H1 (cell line): Measurements from ENCODE around the gene TMEM121B. TPM values are rescaled to one million over a fixed set of nuclear protein-coding genes. Genes with fewer than 3 reads are reported as not detected.

Source experiments
- CTCF ChIA-PET: fragments of 300-600 bp; sonication (Branson Sonifier 250); formaldehyde crosslinking; loops from one replicate; lab custom pipeline; 2021; ENCODE audit not compliant: partially characterized antibody; lab: Charles Lee
- POLR2A ChIA-PET: fragments of 300-600 bp; sonication (Branson Sonifier 250); formaldehyde crosslinking; loops from one replicate; lab custom pipeline; 2021; ENCODE audit warnings: inconsistent platforms; ENCODE audit not compliant: partially characterized antibody; lab: Charles Lee
- DNase-seq, 2 experiments: peaks; one replicate each; pipeline versions ENCODE4 v3.0.0 to v3.0.0-alpha.2; 2010 to 2022; ENCODE audit warnings: low spot score in 2 of 2, low read depth in 1 of 2, mixed read lengths in 1 of 2
- FAIRE-seq: peaks from 2 replicates; lab custom pipeline; 2011; peaks lifted over from hg19 to GRCh38; lab: Jason Lieb, UNC
- H2AFZ ChIP-seq: 2 replicates; pipeline ENCODE4 v1.8.1; 2012; ENCODE audit warnings: low read length, inconsistent platforms
- H2AK5ac ChIP-seq: 2 replicates; pipeline ENCODE4 v1.6.1; 2013; ENCODE audit warnings: low read depth, low read length
- H2BK120ac ChIP-seq: replicated peaks from 2 replicates; pipeline ENCODE3; 2013; ENCODE audit warnings: low read depth, low read length, inconsistent platforms
- H2BK12ac ChIP-seq: 2 replicates; pipeline ENCODE4 v1.6.1; 2013; ENCODE audit warnings: low read depth, low read length
- H2BK15ac ChIP-seq: 2 replicates; pipeline ENCODE4 v1.6.1; 2013; ENCODE audit warnings: low read length
- H2BK20ac ChIP-seq: 2 replicates; pipeline ENCODE4 v1.6.1; 2013; ENCODE audit warnings: low read length
- H2BK5ac ChIP-seq: 2 replicates; pipeline ENCODE4 v1.6.1; 2013; ENCODE audit warnings: low read depth, low read length
- H3K14ac ChIP-seq: 2 replicates; pipeline ENCODE4 v1.6.1; 2013; ENCODE audit warnings: inconsistent platforms; ENCODE audit not compliant: insufficient read length
- H3K18ac ChIP-seq: 2 replicates; pipeline ENCODE4 v1.6.1; 2013; ENCODE audit warnings: low read length; ENCODE audit errors: extremely low read depth
- H3K23ac ChIP-seq: 2 replicates; pipeline ENCODE4 v1.6.1; 2013; ENCODE audit warnings: inconsistent platforms; ENCODE audit not compliant: insufficient read length
- H3K23me2 ChIP-seq: 2 replicates; pipeline ENCODE4 v1.6.1; 2013; ENCODE audit warnings: low read depth, low read length
- H3K27ac ChIP-seq: 2 replicates; pipeline ENCODE4 v1.6.1; 2011; ENCODE audit warnings: low read depth, low read length, inconsistent platforms
- H3K27me3 ChIP-seq, 4 experiments: replicated peaks in 1 of 4; 1 replicate in 1 of 4; 2 replicates in 3 of 4; pipeline versions ENCODE4 v1.6.1 to v1.8.1; 2011 to 2013; ENCODE audit warnings: low read length in 3 of 4, mild to moderate bottlenecking in 3 of 4, inconsistent platforms in 2 of 4, mixed read lengths in 2 of 4, moderate library complexity in 1 of 4; ENCODE audit not compliant: control insufficient read depth in 3 of 4, insufficient read depth in 3 of 4; ENCODE audit errors: extremely low read depth in 1 of 4
- H3K36me3 ChIP-seq, 4 experiments: 2 replicates each; pipeline versions ENCODE4 v1.6.1 to v1.8.1; 2011 to 2013; ENCODE audit warnings: mild to moderate bottlenecking in 4 of 4, low read length in 3 of 4, moderate library complexity in 2 of 4, control low read depth in 1 of 4, inconsistent platforms in 1 of 4; ENCODE audit not compliant: insufficient read depth in 4 of 4, control insufficient read depth in 2 of 4
- H3K4ac ChIP-seq: replicated peaks from 2 replicates; pipeline ENCODE3; 2013; ENCODE audit warnings: low read length, low read depth, mixed read lengths, inconsistent platforms; ENCODE audit not compliant: insufficient read length
- H3K4me1 ChIP-seq, 4 experiments: replicated peaks in 1 of 4; 1 replicate in 1 of 4; 2 replicates in 3 of 4; pipeline versions ENCODE4 v1.6.1 to v1.8.1; 2011 to 2013; ENCODE audit warnings: low read length in 3 of 4, inconsistent platforms in 2 of 4, mixed read lengths in 1 of 4; ENCODE audit not compliant: insufficient read depth in 4 of 4, control insufficient read depth in 3 of 4
- H3K4me2 ChIP-seq, 2 experiments: 2 replicates each; pipeline versions ENCODE4 v1.6.1 to v1.8.1; 2011 to 2013; ENCODE audit warnings: low read depth in 2 of 2, low read length in 2 of 2, control low read depth in 1 of 2, inconsistent platforms in 1 of 2, mild to moderate bottlenecking in 1 of 2; ENCODE audit not compliant: insufficient read depth in 1 of 2
- H3K4me3 ChIP-seq, 4 experiments: fragments of 200-600, 300-600 bp in 1 of 4; sonication (generic), shearing (Covaris generic), sonication (Bioruptor Twin) in 1 of 4; 2 replicates each; pipeline versions ENCODE4 v1.5.1 to v1.8.1; 2011 to 2016; ENCODE audit warnings: low read length in 4 of 4, low read depth in 3 of 4, control low read depth in 2 of 4, inconsistent platforms in 2 of 4, mild to moderate bottlenecking in 2 of 4, mixed read lengths in 1 of 4, moderate library complexity in 1 of 4; ENCODE audit not compliant: insufficient read depth in 2 of 4; ENCODE audit errors: extremely low read depth in 1 of 4
- H3K56ac ChIP-seq: replicated peaks from 2 replicates; pipeline ENCODE3; 2013; ENCODE audit warnings: low read depth, mild to moderate bottlenecking, mixed read lengths, low read length, inconsistent platforms; ENCODE audit not compliant: insufficient read length
- H3K79me1 ChIP-seq: 2 replicates; pipeline ENCODE4 v1.6.1; 2013; ENCODE audit warnings: low read depth, low read length, control low read depth
- H3K79me2 ChIP-seq, 2 experiments: 2 replicates each; pipeline versions ENCODE4 v1.6.1 to v1.8.1; 2012 to 2013; ENCODE audit warnings: low read length in 2 of 2, mild to moderate bottlenecking in 2 of 2, inconsistent platforms in 1 of 2; ENCODE audit not compliant: insufficient read depth in 2 of 2, control insufficient read depth in 1 of 2
- H3K9ac ChIP-seq, 4 experiments: replicated peaks in 1 of 4; 1 replicate in 1 of 4; 2 replicates in 3 of 4; pipeline versions ENCODE4 v1.6.1 to v1.8.1; 2011 to 2013; ENCODE audit warnings: low read depth in 3 of 4, low read length in 3 of 4, control low read depth in 2 of 4, mild to moderate bottlenecking in 2 of 4, moderate library complexity in 2 of 4, inconsistent platforms in 1 of 4; ENCODE audit errors: extremely low read depth in 1 of 4
- H3K9me3 ChIP-seq, 2 experiments: 2 replicates each; pipeline versions ENCODE4 v1.6.1 to v1.8.1; 2012 to 2013; ENCODE audit warnings: mild to moderate bottlenecking in 2 of 2, moderate library complexity in 2 of 2, control low read depth in 1 of 2, inconsistent platforms in 1 of 2, low read depth in 1 of 2, low read length in 1 of 2, mixed read lengths in 1 of 2; ENCODE audit not compliant: insufficient read depth in 2 of 2
- H4K20me1 ChIP-seq, 2 experiments: replicated peaks in 1 of 2; 2 replicates each; pipeline versions ENCODE3 to v1.8.1; 2011 to 2013; ENCODE audit warnings: inconsistent platforms in 2 of 2, low read length in 2 of 2, mild to moderate bottlenecking in 1 of 2; ENCODE audit not compliant: insufficient read depth in 2 of 2, control insufficient read depth in 1 of 2
- H4K5ac ChIP-seq: 2 replicates; pipeline ENCODE4 v1.6.1; 2013; ENCODE audit warnings: low read length, low read depth, mixed read lengths, inconsistent platforms; ENCODE audit not compliant: insufficient read length
- H4K8ac ChIP-seq: 2 replicates; pipeline ENCODE4 v1.8.0; 2013; ENCODE audit warnings: mild to moderate bottlenecking, moderate library complexity, low read length, inconsistent platforms; ENCODE audit not compliant: insufficient read depth; ENCODE audit errors: extremely low read depth
- H4K91ac ChIP-seq: replicated peaks from 2 replicates; pipeline ENCODE3; 2013; ENCODE audit warnings: low read length, mixed read lengths, inconsistent platforms; ENCODE audit not compliant: insufficient read length
- CREB1 ChIP-seq: IDR thresholded peaks from 2 replicates; pipeline ENCODE4 v1.6.1; 2012; ENCODE audit warnings: inconsistent platforms
- EP300 ChIP-seq, 2 experiments: IDR thresholded peaks; 1 replicate in 1 of 2; 2 replicates in 1 of 2; pipeline ENCODE4 v1.6.1; 2011 to 2012; ENCODE audit warnings: low read depth in 2 of 2, low read length in 2 of 2, mild to moderate bottlenecking in 2 of 2, borderline replicate concordance in 1 of 2, inconsistent platforms in 1 of 2, moderate library complexity in 1 of 2
- MAFK ChIP-seq: IDR thresholded peaks from 2 replicates; pipeline ENCODE4 v1.6.1; 2012; ENCODE audit warnings: low read depth, mild to moderate bottlenecking, improper control_type of control experiment, low read length
- POU5F1 ChIP-seq: IDR thresholded peaks from 2 replicates; pipeline ENCODE4 v1.6.1; 2011; ENCODE audit warnings: low read depth, mild to moderate bottlenecking, low read length, moderate library complexity
- SUZ12 ChIP-seq: fragments of 200-600 bp; sonication (generic); IDR thresholded peaks from 2 replicates; pipeline ENCODE4 v1.6.1; 2012; ENCODE audit warnings: mild to moderate bottlenecking, inconsistent platforms, low read length, moderate library complexity, mixed read lengths
- TCF12 ChIP-seq: IDR thresholded peaks from 2 replicates; pipeline ENCODE4 v1.6.1; 2011; ENCODE audit warnings: low read depth, mild to moderate bottlenecking, low read length
- YY1 ChIP-seq: IDR thresholded peaks from 2 replicates; pipeline ENCODE4 v1.6.1; 2011; ENCODE audit warnings: low read depth, mild to moderate bottlenecking, low read length
- WGBS, 2 experiments: shearing (Covaris generic) in 1 of 2; methylation state at CpG; one replicate each; pipeline versions ENCODE4 v1.1.6 to v1.1.7; 2013 to 2015; ENCODE audit warnings: low lambda C conversion rate in 2 of 2, mixed read lengths in 2 of 2, inconsistent platforms in 1 of 2, low coverage in 1 of 2, missing lambda C conversion rate in 1 of 2; ENCODE audit not compliant: insufficient replicate concordance in 2 of 2, insufficient coverage in 1 of 2, insufficient read length in 1 of 2; ENCODE audit errors: extremely low coverage in 1 of 2, missing lambda C conversion rate in 1 of 2; 5-methylcytosine and 5-hydroxymethylcytosine counted together
- polyA plus RNA-seq, 7 experiments: library from polyadenylated mRNA; depleted of rRNA in 3 of 7; stranded (reverse) in 5 of 7; unstranded in 2 of 7; fragments of >200 nt in 5 of 7; fragments of 200-250 nt in 2 of 7; gene quantifications; 1 replicate in 5 of 7; 2 replicates in 1 of 7; 4 replicates in 1 of 7; pipeline versions ENCODE4 v1.2.1 to v1.2.3, GENCODE V29; 2011 to 2013; ENCODE audit warnings: missing spikeins in 2 of 7, mixed read lengths in 2 of 7
- total RNA-seq: library from RNA; stranded (reverse); fragmentation: NEBNext Ultra II Directional; extraction: Animal tissue kit (Norgen Biotek cat#: 25700); gene quantifications from 2 replicates; pipeline ENCODE4 v1.2.1, GENCODE V29; 2021
- TF ChIP-seq, protein P1 (sequence below): IDR thresholded peaks from 2 replicates; pipeline ENCODE4 v1.6.1; 2012; ENCODE audit warnings: inconsistent platforms
- TF ChIP-seq, protein P2 (sequence below): IDR thresholded peaks from 2 replicates; pipeline ENCODE4 v1.6.1; 2011; ENCODE audit warnings: low read length, improper control_type of control experiment

The TMEM121B gene
- total and polyA plus RNA-seq, 2 of the 8 experiments (the other 6 are each of a cell fraction or from before 2014, with no cell fraction given), result 4.3 to 6.9 TPM

DNA sequence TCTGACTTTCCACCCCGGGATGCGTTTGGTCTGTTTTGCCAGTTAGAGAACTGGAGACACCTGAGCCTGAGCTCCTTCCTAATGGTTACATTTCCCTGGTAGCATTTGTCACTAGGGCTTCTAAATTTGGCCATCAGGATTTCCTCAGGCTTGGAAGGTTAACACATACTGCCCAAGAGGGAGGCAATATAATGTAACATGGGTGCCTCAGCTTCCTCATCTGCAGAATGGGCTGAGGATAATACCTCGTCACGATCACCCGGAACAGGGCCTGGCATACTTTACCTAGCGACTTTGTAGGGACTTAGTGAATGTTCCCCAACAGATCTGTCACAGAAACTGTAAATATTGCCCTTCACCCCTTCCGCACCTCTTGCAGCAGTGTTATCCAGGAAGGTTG, 25.1 kb downstream of the TMEM121B start:
- DNase-seq, result no peak
- Histone ChIP-seq H3K4me3 (no peak overlapping the region), H3K23ac (no peak overlapping the region), H4K20me1 (peaks cover 0 to 2% of the 10 kb centered on the region in 2 experiments), H3K23me2 (no peaks in the 10 kb centered on the region), H3K27me3 (no peaks in the 10 kb centered on the region), H2BK20ac (no peak overlapping the region), H3K56ac (no peak overlapping the region), H3K4me1 (0 out of 7 replicates have a peak, but pooled peaks cover 0 to 2% (median 0%) of the 10 kb centered on the region in 4 experiments), H2BK5ac (no peak overlapping the region), H3K79me2 (no peaks in the 10 kb centered on the region), H3K9me3 (no peaks in the 10 kb centered on the region; a peak in 1 of 4 replicates), H2AK5ac (no peak overlapping the region), H4K8ac (no peak overlapping the region), H4K91ac (no peak overlapping the region), H3K79me1 (peaks cover 4% of the 10 kb centered on the region; the same call in 1 of the 2 replicates), H2BK15ac (no peak overlapping the region), H3K9ac (no peak overlapping the region), H2BK12ac (no peak overlapping the region), H3K4ac (no peak overlapping the region), H2BK120ac (no peak overlapping the region), H3K14ac (no peak overlapping the region), H3K18ac (no peak overlapping the region), H4K5ac (no peak overlapping the region), H3K4me2 (no peak overlapping the region), H2AFZ (no peak overlapping the region), H3K27ac (no peak overlapping the region), H3K36me3 (peaks cover 0 to 2% (median 0%) of the 10 kb centered on the region in 4 experiments; a peak in 2 of 8 replicates)
- ChIA-PET CTCF (interaction anchor here (0.8 to 3.5 kb wide), 19 partner anchors 10 to 689 kb away, joined by 3 to 35 read pairs (median 5); partner anchors contain the start of gene TMEM121B), POLR2A (interaction anchor here (1.7 kb wide), 1 partner anchor 10 kb away, joined by 5 read pairs; no protein-coding TSS in a partner anchor)
- WGBS, 2 experiments, result 96% methylated on average over 7 of the region's 7 CpGs; no CpG with 5 or more reads in 1 of the 2 experiments
- no peak for FAIRE-seq
- TF ChIP-seq SUZ12, result no peak
- TF ChIP-seq CREB1, result no peak
- TF ChIP-seq MAFK, result no peak
- TF ChIP-seq POU5F1, result no peak
- no peak for TF ChIP-seq TCF12
- TF ChIP-seq, protein P1, sequence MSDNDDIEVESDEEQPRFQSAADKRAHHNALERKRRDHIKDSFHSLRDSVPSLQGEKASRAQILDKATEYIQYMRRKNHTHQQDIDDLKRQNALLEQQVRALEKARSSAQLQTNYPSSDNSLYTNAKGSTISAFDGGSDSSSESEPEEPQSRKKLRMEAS, result no peak
- no peak for TF ChIP-seq EP300 (IDR thresholded peaks at IDR 0.05; ENCODE audit: borderline replicate concordance in 1 of 2, low read depth in 2 of 2, low read length in 2 of 2)
- no peak for TF ChIP-seq YY1
- TF ChIP-seq, protein P2, sequence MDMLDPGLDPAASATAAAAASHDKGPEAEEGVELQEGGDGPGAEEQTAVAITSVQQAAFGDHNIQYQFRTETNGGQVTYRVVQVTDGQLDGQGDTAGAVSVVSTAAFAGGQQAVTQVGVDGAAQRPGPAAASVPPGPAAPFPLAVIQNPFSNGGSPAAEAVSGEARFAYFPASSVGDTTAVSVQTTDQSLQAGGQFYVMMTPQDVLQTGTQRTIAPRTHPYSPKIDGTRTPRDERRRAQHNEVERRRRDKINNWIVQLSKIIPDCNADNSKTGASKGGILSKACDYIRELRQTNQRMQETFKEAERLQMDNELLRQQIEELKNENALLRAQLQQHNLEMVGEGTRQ, result no peak
